Activated effector memory CD4-positive, alpha-beta T cell treated with Interleukin-2 at 50 U/mL for 16 hours (primary cell): ENCODE results near the gene ASB2.

Source experiments
- DNase-seq: peaks from one replicate; pipeline ENCODE4 v3.0.0-alpha.2; 2020

The ASB2 gene

DNA sequence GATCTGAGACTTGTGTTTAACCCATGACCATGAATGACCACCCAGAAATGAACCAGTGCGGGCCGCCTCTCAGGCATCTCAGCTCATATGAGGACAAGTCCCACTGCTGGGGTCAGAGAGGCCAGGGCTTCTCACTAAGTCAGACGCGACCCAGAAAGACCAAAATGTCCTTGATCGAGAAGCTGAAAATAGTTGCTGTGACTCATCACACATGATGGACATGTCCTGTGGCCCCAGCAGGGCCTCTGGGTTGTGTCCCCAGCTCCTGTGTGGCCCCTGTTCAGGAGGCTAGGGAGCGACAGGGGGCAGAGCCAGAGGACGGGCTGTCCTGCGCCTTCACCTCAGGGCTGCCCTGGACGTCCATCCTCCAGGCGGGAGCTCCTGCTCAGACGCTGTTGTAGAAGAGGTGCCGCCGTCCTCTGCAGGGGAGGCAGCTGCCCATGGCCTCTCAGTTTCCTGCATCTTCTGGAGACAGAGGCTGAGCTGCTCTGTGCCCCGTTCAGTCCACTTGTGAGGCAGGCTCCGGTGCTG is 78.2 kb downstream of the ASB2 start:
- DNase-seq, result no peak

DNA sequence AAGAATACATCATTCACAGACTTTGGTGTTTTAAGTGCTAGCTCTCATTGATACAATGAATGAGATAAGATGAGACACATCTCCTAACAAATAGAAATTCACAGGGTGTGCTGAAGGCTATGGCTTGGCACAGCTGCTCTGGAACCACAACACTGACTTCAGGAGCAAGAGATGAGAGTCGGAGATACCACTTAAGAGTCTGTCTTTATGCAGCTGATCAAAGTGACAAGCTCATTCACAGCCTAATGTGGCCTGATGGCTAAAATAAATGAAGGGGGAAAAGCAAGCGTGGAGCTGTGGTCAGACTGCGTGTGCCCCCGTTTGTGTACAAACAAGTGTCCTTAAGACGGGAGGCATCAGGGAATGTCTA is 78.9 kb downstream of the ASB2 start:
- no peak for DNase-seq

DNA sequence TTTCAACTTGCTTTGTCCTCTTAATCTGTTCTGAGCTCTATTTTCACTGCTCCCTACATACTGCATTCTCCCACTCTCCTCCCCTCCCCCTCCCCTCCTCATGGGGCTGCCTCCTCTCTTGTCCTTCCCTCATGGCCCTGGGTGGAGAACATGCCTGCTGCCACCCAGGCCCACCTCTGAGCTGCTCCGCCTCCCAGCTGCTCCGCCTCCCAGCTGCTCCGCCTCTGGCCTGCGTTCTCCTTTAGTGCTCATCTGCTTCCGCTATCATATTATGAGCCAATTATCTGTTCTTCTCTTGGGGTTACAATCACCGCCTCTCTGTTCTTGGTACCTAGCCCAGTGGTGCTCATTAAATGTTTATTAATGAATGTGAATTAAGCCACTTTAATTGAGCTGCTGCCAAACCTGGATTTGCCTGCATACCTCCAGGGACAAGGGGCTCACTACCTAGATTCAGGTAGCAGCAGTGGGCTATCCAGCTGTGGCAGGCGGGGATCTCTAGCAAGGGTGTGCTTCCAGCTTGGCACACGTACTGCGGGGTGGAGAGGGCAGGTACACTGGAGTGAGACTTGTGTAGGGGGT is 81.3 kb downstream of the ASB2 start:
- DNase-seq, result no peak

DNA sequence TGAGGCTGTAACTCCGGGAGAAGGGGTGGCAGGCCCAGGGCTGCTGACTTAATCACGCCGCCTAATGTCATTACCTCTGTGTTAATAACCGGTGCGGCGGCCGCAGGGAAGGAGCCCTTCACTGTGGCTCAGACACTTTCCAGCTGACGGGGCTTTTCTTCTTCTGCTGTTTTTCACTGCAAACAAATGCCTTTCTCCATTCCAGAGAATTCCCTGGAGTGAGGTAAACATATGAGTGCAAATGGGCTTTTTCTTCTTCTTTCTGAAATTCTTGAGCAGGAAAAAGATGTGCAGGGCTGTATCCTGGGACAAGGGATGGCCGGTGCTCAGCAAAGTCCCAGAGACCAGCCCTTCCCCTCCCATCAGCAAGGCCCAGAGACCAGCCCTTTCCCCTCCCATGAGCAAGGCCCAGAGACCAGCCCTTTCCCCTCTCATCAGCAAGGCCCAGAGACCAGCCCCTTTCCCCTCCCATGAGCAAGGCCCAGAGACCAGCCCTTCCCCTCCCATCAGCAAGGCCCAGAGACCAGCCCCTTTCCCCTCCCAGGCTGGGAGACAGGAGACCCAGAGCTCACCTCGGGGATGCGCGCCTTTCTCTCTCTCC is 82.6 kb downstream of the ASB2 start:
- no peak for DNase-seq

DNA sequence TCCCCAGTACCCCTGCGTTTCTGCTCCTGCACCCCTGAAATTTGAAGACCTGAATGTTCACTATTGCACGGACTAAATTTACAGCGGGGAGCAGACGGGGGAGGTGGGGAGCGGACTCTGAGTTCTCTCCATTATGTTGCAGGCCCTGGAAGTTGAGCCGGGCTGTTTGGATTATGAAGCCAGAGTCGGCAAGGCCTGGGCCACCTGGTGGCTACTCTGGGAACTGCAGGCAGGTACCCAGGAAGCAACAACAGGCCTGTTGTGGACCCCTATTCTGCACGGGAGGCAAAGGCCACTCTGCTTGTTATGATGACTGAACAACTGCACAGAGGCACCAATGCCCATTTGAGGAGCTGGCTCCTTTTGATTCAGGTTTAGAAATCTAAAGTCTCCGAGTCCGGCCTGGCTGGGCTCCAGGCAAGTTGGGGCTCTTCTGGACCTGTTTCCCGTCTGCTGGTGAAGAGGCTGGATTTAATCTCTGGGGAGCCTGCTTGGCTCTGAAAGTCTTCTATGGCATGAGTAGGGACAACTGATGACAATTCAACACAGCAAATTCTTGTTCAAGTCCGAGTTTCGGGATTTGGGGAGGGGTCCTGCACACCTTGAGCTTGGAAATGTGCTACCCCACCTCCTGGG is 83.3 kb downstream of the ASB2 start:
- DNase-seq, result peak; percentile 48

DNA sequence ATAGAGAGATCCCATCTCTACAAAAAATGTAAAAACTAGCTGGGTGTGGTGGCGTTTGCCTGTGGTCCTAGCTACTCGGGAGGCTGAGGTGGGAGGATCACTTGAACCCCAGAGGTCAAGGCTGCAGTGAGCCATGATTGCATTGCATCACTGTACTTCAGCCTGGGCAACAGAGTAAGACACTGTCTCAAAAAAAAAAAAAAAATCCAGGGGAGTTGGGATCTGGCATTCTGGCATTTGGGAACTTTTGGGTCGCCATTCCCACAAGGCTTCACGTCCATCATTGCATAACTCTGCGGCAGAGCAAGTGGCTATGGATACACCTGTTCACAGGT is 83.9 kb downstream of the ASB2 start:
- DNase-seq, result no peak

DNA sequence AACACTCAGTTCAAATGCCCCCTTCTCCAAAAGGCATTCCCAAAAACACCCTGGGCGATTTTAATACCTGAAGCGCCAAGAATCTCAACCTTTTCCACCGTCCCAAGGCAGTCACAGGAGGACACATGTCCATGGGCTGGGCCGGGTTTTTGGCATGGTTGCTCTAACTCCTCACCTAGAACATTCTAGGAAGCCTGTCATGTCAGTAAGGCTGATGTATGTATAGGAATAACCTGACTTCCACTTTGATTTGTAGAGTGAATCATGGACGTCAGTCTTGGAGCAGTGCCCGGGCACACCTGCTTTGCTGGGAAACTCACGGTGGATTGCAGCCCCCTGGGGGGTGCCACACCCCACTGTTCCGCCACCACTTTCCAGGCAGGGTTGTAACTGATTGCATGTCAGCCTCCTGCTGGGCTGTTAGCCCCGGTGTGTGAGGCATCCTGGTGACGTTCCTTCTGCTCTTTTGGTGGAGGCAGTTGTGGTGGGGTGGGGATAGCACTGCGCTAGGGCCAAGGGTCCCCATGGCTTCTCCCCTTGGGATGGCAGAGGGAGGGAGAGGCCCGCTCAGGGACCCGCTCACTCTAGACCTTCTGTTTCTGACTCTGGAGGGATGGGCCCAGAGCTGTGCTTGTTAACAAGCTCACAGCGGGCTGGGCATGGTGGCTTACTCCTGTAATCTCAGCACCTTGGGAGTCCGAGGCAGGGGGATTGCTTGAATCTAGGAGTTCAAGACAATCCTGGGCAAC is 84.4 kb downstream of the ASB2 start:
- DNase-seq, result no peak

DNA sequence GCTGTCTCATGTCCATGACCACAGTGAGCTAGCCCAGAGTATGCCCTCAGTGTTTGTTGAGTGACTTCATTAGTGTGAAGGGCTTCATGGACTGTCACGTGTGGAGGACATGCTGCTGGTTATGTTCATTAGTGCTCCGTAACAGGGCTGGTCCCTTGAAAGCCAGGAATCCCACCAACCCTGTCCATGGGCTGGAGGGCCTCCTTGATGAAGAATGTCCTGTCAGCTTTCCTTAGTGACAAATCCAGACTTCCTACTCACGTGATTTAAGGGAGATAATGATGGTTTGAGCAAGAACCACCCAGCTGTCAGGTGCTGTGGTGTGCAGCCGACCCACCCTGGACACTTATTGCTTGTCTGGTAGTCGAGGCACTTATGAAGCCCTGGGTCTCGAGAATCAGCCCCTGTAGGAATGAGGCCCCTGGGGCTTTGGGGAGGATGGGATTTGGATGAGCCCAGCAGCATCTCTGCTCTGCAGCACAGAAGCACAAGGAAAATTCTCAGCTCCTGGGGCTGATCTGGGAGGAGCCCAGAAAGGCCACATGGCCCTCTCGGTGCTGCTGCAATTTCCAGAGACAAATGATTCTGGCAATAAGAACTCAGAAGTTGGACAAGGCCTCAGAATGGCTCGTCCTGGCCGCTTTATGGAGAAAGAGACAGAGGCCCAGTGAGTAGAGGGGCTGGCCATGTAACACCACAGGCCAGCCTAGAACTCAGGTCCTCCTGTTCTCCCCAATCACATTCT is 86.5 kb downstream of the ASB2 start:
- DNase-seq, result no peak

DNA sequence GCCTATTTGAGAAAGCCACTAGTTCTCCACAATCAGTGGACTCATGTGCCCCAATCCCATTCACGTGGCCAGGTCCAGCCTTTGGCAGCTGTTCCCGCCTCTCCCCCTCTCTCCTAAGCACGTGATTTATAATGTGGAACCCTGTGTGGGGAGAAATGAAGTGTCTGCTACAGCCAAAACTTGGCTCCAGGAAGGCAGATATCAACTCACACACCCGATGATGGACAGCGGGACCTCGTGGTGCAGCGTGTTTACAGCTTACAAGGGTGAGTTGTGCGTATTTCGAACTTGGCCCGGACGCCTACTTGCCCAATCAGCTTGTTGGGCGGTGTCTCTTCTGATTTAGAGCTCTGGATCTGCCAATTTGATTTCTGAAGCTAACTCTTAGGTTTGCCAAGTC is 87.4 kb downstream of the ASB2 start:
- no peak for DNase-seq

DNA sequence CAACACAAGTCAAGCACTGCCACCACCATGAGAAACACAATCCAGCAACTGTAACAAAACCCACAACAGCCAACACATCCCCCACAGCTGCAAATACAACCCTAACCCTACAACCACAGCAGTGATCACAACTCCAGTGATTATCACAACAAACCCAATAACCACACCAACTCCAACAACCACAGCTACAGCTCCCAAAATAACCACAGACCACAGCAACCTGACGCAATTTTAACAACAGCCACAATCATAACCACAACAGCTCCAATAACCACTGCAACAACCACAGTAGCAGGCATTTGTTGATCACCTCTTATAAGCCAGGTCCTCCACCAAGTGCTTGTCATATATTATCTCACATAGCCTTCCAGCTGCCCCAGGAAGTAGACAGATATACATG is 91.4 kb downstream of the ASB2 start:
- DNase-seq, result no peak
